ENCODE data around the gene KRTAP22-2.

DNA sequence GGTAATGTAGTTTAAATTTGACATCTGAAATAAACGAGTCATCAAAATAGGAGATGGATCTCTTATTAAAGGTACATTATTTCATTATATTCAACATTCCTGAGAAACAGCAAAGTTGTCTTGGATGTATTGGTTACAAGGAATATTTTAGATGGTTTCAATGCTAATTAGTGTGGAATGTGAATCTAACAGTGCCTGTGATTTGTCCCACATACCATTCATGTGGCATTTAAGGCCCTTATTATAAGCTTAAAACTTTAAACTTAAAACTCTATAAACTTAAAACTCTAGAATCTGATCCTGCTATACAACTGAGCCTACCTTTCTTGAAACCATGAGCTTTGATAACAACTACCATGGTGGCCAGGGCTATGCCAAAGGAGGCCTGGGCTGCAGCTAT lies 10.6 kb upstream of the KRTAP22-2 start, which contains the start of gene KRTAP22-1:
- TF ChIP-seq, protein P1, sequence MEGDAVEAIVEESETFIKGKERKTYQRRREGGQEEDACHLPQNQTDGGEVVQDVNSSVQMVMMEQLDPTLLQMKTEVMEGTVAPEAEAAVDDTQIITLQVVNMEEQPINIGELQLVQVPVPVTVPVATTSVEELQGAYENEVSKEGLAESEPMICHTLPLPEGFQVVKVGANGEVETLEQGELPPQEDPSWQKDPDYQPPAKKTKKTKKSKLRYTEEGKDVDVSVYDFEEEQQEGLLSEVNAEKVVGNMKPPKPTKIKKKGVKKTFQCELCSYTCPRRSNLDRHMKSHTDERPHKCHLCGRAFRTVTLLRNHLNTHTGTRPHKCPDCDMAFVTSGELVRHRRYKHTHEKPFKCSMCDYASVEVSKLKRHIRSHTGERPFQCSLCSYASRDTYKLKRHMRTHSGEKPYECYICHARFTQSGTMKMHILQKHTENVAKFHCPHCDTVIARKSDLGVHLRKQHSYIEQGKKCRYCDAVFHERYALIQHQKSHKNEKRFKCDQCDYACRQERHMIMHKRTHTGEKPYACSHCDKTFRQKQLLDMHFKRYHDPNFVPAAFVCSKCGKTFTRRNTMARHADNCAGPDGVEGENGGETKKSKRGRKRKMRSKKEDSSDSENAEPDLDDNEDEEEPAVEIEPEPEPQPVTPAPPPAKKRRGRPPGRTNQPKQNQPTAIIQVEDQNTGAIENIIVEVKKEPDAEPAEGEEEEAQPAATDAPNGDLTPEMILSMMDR (IDR thresholded peaks at IDR 0.05; ENCODE audit: low read depth, low read length), result no peak
- TF ChIP-seq EZH2phosphoT487 (IDR thresholded peaks at IDR 0.05; ENCODE audit: low read depth), result no peak

Data from OCI-LY3 (cell line).